ENCODE results near the gene STX5.
"Not testable (repeated sequence)": the region's sequence is repeated elsewhere in the genome, so short reads cannot be mapped to it uniquely, and the experiment has no call there.

Gene STX5

DNA sequence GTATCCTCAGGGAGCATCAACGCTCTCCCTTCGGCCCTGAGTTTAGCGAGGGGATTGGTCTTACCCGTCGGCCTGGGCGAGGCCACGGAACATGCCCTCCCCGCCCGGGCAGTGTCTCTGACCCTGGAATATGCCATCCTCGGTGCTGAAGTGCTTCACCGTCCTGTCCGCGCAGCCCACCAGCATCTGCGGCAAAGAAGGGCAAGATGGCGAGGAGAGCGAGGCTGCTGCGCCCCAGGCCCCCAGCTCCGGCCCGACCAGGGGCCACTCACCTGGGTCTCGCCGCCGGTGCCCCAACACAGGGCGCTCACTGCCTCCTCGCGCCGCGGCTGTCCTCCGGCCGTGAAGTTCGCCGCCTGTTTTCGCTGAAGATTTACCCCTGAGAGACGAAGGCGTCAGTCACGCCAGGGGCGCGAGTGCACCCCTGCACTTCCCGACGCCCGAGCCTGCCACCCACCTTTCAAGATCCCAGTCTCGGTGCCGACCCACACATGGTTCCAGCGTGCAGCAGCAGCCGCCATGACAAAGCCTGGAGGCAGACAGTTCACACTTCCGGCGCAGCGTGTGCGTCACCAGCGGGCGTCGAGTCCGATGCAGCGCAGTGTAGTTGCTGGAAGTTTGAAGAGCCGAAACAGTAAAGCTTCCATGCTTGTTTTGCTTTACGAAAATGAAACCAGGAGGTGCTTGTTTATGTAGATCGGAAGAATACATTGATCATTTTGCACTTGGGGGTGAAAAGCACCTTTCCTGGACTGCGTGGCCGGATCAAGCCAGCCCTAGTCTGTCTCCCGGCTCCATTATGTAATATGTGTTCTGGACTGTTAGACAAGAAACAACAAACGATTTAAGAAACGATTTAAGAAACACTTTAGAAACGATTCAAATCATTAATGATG, 7.4 kb upstream of the STX5 start, which contains the start of gene WDR74:
Gene WDR74, minus strand, starts transcription at position 541 of the 896 bp plus-strand sequence. Its CDS starts 20 bp downstream, at position 521.
- Histone ChIP-seq H3K9me3 (ENCODE audit: control insufficient read depth, low read length) (no peaks in the 10 kb centered on the region), H3K4me1 (ENCODE audit: control insufficient read depth, insufficient read depth, low read length) (peaks cover 15% of the 10 kb centered on the region), H3K4me3 (ENCODE audit: low read length) (peak within 1 kb of the TSS; percentile 53), H3K36me3 (ENCODE audit: control insufficient read depth, insufficient read depth, low read length) (no peaks in the 10 kb centered on the region), H3K27me3 (ENCODE audit: control insufficient read depth, insufficient read depth, low read length) (no peaks in the 10 kb centered on the region), H3K9ac (ENCODE audit: low read length) (peak within 1 kb of the TSS; percentile 94)

DNA sequence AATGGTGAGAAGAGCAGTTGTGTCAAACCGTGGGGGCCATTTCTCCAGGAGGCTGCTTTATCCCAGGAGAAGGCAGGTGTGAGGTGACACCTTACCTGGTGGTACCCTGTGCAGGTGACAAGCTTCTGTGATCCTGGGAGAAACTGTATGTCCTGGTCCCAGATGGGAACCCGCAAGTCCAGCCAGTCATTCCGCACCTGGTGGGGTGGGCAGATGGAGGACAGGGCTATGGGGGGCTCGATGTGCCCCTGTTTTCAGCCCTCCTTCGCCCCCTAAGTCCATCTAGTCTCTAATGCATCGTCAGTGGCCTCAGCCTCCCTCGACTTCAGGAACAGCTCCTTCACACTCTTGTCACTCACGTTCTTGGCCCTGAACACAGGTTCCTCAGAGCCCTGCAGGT, 3.5 kb upstream of the STX5 start:
- no peak overlapping the region for H3K4me3 ChIP-seq (ENCODE audit: low read length)
- no peaks in the 10 kb centered on the region for H3K36me3 ChIP-seq (ENCODE audit: control insufficient read depth, insufficient read depth, low read length)
- no peaks in the 10 kb centered on the region for H3K9me3 ChIP-seq (ENCODE audit: control insufficient read depth, low read length)
- no peak overlapping the region for H3K9ac ChIP-seq (ENCODE audit: low read length)
- no peaks in the 10 kb centered on the region for H3K27me3 ChIP-seq (ENCODE audit: control insufficient read depth, insufficient read depth, low read length)
- H3K4me1 ChIP-seq (ENCODE audit: control insufficient read depth, insufficient read depth, low read length): peaks cover 14% of the 10 kb centered on the region

DNA sequence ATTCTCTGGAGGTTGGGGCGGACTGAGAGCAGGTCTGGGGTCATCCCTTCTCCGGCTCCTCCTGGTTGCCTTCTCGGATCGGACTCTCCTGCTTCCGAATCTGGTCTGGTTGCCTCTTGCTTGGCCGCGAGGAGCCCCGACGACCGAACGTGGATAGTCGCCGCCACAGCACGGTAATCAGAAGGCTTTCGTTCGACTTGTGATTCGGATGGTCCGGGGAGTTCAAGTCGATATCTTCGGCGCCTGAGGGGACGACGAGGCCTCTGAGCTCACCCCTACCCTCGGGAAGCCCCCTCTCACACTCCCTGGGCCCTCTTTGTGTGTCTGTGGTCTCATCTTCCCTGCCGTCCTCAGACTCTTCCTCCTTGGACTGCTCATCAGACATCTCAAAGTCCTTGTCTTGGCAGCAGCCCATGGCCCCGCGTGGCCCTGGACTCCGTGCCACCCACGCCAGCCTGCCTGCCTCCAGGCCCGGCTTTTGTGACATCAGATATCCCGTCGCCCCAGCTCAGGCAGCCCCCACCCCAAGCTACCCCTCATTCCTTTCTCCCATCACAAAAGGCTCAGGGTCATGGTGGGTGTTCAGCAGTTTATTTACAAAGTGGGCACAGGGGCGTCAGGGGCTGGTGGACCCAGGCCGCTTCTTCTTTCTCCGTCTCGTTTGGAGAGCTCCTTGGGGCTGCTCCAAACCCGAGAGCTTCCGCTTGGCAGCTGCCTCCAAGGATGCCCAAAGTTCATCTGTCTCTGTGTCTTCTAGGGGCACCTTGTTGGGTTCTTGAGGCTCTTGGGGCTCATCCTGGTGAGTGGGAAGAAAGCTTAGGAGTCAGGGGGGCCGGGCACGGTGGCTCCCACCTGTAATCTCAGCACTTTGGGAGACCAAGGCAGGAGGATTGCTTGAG, 734 bp upstream of the STX5 start, which contains the start of gene TEX54:
Gene TEX54, minus strand, starts transcription at position 506 of the 899 bp plus-strand sequence.
- Histone ChIP-seq H3K27me3 (ENCODE audit: control insufficient read depth, insufficient read depth, low read length) (no peaks in the 10 kb centered on the region), H3K4me3 (ENCODE audit: low read length) (peak within 1 kb of the TSS; percentile 92), H3K9ac (ENCODE audit: low read length) (peak within 1 kb of the TSS; percentile 94), H3K4me1 (ENCODE audit: control insufficient read depth, insufficient read depth, low read length) (peaks cover 10% of the 10 kb centered on the region), H3K36me3 (ENCODE audit: control insufficient read depth, insufficient read depth, low read length) (no peaks in the 10 kb centered on the region), H3K9me3 (ENCODE audit: control insufficient read depth, low read length) (no peaks in the 10 kb centered on the region)

DNA sequence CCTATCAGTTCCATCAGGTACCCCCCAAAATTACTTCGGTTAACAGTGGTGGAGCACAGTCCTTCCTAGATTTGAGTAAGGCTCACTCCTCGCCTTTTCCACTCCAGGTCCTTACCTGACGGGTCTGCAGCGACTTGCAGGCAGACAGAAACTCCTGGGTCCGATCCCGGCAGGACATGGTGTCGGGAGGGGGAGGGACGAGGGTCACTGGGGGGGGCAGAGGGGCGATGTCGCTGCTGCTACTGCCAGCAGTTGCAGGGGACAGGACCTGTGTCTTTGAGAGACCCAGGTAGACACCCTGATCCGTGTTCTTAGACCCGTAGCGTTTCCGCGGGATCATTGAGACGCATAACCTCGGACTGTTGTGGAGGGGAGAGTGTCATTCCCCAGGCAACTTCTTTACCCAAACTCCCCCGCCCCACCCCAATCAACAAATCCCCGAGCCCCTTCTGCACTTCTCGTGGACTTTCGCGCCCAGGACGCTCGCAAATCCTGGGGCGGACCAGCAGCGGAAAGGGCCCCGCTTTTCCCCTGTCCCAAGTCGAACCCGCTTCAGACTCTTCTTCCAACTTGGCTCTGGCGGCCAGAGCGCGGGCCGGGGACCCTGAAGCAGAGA, 839 bp downstream of the STX5 start:
- Histone ChIP-seq H3K4me3 (ENCODE audit: low read length) (peak overlapping the region; percentile 92), H3K27me3 (ENCODE audit: control insufficient read depth, insufficient read depth, low read length) (no peaks in the 10 kb centered on the region), H3K9ac (ENCODE audit: low read length) (peak overlapping the region; percentile 94), H3K9me3 (ENCODE audit: control insufficient read depth, low read length) (no peaks in the 10 kb centered on the region), H3K36me3 (ENCODE audit: control insufficient read depth, insufficient read depth, low read length) (no peaks in the 10 kb centered on the region), H3K4me1 (ENCODE audit: control insufficient read depth, insufficient read depth, low read length) (peaks cover 10% of the 10 kb centered on the region)

DNA sequence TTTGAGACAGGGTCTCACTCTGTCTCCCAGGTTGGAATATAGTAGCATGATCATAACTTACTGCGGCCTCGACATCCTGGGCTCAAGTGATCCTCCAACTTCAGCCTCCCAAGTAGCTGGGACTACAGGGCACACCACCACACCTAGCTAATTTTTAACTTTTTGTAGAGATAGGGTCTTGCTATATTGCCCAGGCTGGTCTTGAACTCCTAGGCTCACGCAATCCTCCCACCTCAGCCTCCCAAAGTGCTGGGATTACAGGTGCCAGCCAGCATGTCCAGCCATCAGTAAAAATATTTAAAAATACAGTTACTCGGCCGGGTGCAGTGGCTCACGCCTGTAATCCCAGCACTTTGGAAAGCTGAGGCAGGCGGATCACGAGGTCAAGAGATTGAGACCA, 3.7 kb downstream of the STX5 start:
- H3K36me3 ChIP-seq (ENCODE audit: control insufficient read depth, insufficient read depth, low read length): peaks cover 21% of the 10 kb centered on the region
- H3K4me3 ChIP-seq (ENCODE audit: low read length); H3K9me3 ChIP-seq (ENCODE audit: control insufficient read depth, low read length); H3K4me1 ChIP-seq (ENCODE audit: control insufficient read depth, insufficient read depth, low read length); H3K9ac ChIP-seq (ENCODE audit: low read length); H3K27me3 ChIP-seq (ENCODE audit: control insufficient read depth, insufficient read depth, low read length): not testable (repeated sequence)

DNA sequence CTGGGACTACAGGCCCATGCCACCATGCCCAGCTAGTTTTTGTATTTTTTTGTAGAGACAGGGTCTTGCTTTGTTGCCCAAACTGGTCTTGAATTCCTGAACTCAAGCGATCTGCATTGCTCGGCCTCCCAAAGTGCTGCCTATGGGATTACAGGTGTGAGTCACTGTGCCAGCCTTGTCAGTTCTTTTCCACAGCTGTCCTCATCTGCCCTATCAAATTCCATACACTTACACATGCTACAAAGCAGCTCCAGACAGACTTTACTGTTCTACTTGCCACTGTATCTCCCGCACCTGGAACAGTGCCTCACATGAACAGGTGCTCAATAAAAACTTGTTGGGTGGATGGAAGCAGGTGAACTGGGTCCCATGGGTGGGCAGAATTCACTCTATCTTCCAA, 8.2 kb downstream of the STX5 start:
- no peaks in the 10 kb centered on the region for H3K27me3 ChIP-seq (ENCODE audit: control insufficient read depth, insufficient read depth, low read length)
- H3K4me1 ChIP-seq (ENCODE audit: control insufficient read depth, insufficient read depth, low read length): no peaks in the 10 kb centered on the region
- H3K36me3 ChIP-seq (ENCODE audit: control insufficient read depth, insufficient read depth, low read length): peaks cover 21% of the 10 kb centered on the region
- no peak overlapping the region for H3K4me3 ChIP-seq (ENCODE audit: low read length)
- no peaks in the 10 kb centered on the region for H3K9me3 ChIP-seq (ENCODE audit: control insufficient read depth, low read length)
- no peak overlapping the region for H3K9ac ChIP-seq (ENCODE audit: low read length)

DNA sequence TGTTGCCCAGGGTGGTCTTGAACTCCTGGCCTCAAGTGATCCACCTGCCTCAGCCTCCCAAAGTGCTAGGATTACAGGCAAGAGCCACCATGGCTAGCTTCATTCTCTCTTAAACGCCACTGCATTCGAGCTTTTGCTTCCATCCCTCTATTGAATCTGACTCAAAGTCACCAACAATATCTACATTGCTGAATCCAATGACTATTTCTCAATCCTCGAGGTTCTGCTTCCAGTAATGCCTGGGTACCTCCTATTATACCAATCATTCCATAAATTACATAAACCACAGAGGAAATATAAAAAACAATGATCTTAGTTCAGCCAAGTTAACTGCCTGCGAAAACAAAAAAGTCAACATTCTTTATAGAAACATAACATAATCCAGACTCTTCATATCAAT, 14.7 kb downstream of the STX5 start:
- H3K4me1 ChIP-seq (ENCODE audit: control insufficient read depth, insufficient read depth, low read length): no peaks in the 10 kb centered on the region
- H3K27me3 ChIP-seq (ENCODE audit: control insufficient read depth, insufficient read depth, low read length): no peaks in the 10 kb centered on the region
- no peak overlapping the region for H3K4me3 ChIP-seq (ENCODE audit: low read length)
- no peaks in the 10 kb centered on the region for H3K36me3 ChIP-seq (ENCODE audit: control insufficient read depth, insufficient read depth, low read length)
- H3K9ac ChIP-seq (ENCODE audit: low read length): no peak overlapping the region
- no peaks in the 10 kb centered on the region for H3K9me3 ChIP-seq (ENCODE audit: control insufficient read depth, low read length)

DNA sequence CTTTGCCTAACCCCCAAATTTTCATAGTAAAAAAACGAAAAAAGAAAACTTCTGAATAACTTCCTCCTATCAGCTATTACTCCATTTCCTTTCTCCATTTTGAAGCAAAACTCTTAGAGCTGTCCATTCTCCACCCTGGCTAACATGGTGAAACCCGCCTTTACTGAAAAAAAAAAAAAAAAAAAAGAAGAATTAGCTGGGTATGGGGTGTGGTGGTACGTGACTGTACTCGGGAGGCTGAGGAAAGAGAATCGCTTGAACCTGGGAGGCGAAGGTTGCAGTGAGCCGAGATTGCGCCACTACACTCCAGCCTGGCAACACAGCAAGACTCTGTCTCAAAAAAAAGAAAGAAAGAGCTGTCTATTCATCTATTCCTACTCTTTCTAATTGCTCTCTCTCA, 15.3 kb downstream of the STX5 start:
- H3K9me3 ChIP-seq (ENCODE audit: control insufficient read depth, low read length): no peaks in the 10 kb centered on the region
- H3K27me3 ChIP-seq (ENCODE audit: control insufficient read depth, insufficient read depth, low read length): no peaks in the 10 kb centered on the region
- H3K4me1 ChIP-seq (ENCODE audit: control insufficient read depth, insufficient read depth, low read length): no peaks in the 10 kb centered on the region
- no peak overlapping the region for H3K4me3 ChIP-seq (ENCODE audit: low read length)
- no peak overlapping the region for H3K9ac ChIP-seq (ENCODE audit: low read length)
- no peaks in the 10 kb centered on the region for H3K36me3 ChIP-seq (ENCODE audit: control insufficient read depth, insufficient read depth, low read length)

DNA sequence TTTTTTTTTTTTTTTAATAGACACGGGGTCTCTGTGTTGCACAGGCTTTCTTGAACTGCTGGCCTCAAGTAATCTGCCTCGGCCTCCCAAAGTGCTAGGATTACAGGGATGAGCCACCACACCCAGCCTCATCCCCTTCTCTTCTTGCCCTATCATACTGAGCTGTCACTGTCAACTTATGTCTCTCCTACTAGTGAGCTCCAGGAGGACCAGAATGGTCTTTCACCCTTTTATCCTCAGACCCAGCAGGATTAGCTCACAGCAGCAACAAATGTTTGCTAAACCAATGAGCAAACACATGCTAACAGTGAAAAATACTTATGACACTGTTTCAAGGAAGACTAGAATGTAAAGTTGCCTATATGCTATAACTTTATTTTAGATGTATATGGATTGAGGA, 20.2 kb downstream of the STX5 start:
- H3K9ac ChIP-seq (ENCODE audit: low read length): no peak overlapping the region
- H3K36me3 ChIP-seq (ENCODE audit: control insufficient read depth, insufficient read depth, low read length): no peaks in the 10 kb centered on the region
- no peak overlapping the region for H3K4me3 ChIP-seq (ENCODE audit: low read length)

DNA sequence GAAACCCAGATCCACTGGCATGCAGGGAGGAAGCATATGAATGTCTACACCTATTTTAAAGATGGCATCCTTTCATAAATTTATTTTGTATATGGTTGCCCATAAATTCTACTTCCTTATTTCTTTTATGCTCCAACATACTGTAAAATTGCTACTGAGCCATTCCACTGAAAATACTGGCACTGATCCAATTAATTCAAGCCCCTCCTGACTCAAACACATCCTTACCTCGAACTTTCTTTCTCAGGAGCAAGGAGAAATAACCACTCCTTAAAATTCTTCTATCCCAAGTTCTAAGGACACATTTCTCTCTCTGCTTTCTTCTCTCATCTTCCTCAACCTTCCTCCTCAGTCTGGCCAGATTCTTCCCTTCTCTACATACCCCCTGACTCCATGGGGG, 21.1 kb downstream of the STX5 start:
- Histone ChIP-seq H3K9ac (ENCODE audit: low read length) (no peak overlapping the region), H3K4me1 (ENCODE audit: control insufficient read depth, insufficient read depth, low read length) (no peaks in the 10 kb centered on the region), H3K27me3 (ENCODE audit: control insufficient read depth, insufficient read depth, low read length) (no peaks in the 10 kb centered on the region), H3K9me3 (ENCODE audit: control insufficient read depth, low read length) (no peaks in the 10 kb centered on the region), H3K36me3 (ENCODE audit: control insufficient read depth, insufficient read depth, low read length) (no peaks in the 10 kb centered on the region), H3K4me3 (ENCODE audit: low read length) (no peak overlapping the region)

More for the DNA sequence above, 20.2 kb downstream of the STX5 start:
- H3K9me3 ChIP-seq (ENCODE audit: control insufficient read depth, low read length): no peaks in the 10 kb centered on the region
- H3K4me1 ChIP-seq (ENCODE audit: control insufficient read depth, insufficient read depth, low read length): no peaks in the 10 kb centered on the region
- no peaks in the 10 kb centered on the region for H3K27me3 ChIP-seq (ENCODE audit: control insufficient read depth, insufficient read depth, low read length)

DNA sequence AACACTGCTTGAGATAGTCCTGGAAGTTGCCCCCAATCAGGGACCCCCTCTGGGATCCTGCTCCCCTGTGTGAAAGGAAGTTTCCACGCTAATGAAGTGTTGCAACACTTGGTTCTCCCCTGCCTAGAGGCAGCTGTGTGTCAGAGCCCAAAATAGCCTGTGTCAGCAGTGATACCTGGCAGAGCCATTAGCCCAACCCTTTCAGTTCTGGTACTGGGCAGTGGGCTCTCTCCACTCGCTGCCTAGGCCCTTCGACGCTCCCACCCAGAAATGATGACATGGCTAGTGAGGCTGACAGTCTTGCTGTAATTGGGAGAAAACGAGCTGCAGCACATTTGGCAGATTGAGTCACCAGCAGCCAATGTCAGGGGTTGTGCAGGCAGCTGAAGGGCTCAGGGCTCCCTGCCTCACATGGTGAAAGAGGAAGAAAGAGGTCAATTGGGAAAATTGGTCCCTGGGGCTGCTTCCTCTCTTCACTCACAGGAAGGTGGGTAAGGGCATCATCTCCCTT, 25.2 kb downstream of the STX5 start:
- Histone ChIP-seq H3K4me3 (ENCODE audit: low read length) (no peak overlapping the region), H3K9ac (ENCODE audit: low read length) (no peak overlapping the region), H3K27me3 (ENCODE audit: control insufficient read depth, insufficient read depth, low read length) (no peaks in the 10 kb centered on the region), H3K36me3 (ENCODE audit: control insufficient read depth, insufficient read depth, low read length) (no peaks in the 10 kb centered on the region), H3K4me1 (ENCODE audit: control insufficient read depth, insufficient read depth, low read length) (peaks cover 7% of the 10 kb centered on the region), H3K9me3 (ENCODE audit: control insufficient read depth, low read length) (no peaks in the 10 kb centered on the region)

All from mucosa of stomach (tissue), 1 donor.